HG02870 (cell line): ENCODE measurements around the gene THOC5.
"Not testable (repeated sequence)": the region's sequence is repeated elsewhere in the genome, so short reads cannot be mapped to it uniquely, and the experiment has no call there.

Source experiments
- ATAC-seq: cut with Tn5 transposase; IDR thresholded peaks from one replicate; pipeline ENCODE4 v1.9.1; 2021; ENCODE audit warnings: mild to moderate bottlenecking, moderate library complexity; ENCODE audit not compliant: unreplicated experiment

Gene THOC5

DNA sequence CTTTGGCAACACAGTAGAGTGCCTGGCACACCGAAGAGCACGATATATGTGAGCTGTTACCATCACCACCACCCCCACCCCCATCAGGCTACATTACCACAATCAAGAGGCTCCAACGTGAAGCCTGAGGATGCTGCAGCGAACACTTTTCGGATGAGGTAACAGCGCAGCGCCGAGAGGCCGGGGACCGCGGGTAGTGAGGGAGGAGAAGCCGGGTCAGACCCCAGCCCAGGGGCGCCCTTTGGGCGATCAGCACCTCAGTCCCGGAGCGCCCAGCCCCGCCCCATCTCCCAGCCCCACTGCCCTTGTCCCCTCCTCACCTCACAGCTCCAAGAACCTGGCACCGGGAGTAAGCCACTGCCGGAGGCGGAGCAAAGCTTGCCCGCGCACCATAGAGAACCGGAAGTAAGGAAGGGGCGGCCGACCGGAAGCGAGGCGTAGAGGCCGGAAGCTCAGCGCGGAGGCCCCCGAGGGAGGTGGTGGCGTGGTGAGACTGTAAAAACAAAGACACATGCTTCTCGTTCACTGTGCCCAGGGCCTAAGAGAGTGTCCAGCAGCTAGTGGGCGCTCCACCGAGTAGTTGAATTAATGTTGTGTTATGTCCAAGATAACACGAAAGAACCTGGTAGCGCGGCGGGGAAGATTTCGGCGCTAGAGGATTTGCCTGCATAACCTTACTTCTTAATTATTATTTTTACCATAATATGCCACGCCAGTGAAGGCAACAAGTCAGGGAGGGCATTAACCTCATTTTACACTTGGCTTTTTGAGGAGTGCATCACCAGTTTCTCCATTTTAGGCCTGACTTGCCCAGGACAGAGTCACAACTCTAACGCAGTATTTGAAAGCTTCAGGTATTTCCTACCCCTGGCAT is at the start of gene THOC5:
TSS of gene THOC5 (minus strand) at position 407 of the 874 bp plus-strand sequence. CDS start 4,610 bp downstream, outside the sequence.
- peak; percentile 97 for ATAC-seq

DNA sequence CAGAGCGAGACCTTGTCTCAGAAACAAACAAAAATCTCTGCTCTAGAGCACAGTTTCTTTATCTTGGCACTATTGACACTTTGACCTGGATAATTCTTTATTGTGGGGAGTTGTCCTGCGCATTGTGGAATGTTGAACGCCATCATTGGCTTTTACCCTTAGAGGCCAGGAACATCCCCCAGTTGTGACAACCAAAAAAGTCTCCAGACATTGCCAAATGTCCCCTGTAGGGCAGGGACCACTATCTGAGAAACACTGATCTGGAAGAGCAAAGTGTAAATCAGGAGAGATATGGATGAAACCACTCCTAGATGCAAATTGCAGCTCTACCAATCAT is 45.1 kb upstream of the THOC5 start:
- no peak for ATAC-seq

DNA sequence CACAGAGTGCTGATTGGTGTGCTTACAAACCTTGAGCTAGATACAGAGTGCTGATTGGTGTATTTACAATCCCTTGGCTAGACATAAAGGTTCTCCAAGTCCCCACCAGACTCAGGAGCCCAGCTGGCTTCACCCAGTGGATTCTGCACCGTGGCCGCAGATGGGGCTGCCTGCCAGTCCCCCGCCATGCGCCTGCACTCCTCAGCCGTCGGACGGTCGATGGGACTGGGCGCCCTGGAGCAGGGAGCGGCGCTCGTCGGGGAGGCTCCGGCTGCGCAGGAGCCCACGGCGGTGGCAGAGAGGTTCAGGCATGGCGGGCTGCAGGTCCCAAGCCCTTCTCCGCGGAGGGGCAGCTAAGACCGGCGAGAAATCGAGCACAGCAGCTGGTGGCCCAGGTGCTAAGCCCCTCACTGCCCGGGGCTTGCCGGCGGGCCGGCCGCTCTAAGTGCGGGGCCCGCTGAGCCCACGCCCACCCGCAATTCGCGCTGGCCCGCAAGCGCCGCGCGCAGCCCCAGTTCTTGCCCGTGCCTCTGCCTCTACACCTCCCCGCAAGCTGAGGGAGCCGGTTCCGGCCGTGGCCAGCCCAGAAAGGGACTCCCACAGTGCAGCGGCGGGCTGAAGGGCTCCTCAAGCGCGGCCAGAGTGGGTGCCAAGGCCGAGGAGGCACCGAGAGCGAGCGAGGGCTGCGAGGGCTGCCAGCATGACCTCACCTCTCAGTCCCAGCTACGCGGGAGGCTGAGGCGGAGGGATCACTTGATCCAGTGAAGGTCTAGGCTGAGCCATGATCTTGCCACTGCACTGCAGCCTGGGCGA is 44.5 kb upstream of the THOC5 start:
- ATAC-seq = not testable (repeated sequence)

DNA sequence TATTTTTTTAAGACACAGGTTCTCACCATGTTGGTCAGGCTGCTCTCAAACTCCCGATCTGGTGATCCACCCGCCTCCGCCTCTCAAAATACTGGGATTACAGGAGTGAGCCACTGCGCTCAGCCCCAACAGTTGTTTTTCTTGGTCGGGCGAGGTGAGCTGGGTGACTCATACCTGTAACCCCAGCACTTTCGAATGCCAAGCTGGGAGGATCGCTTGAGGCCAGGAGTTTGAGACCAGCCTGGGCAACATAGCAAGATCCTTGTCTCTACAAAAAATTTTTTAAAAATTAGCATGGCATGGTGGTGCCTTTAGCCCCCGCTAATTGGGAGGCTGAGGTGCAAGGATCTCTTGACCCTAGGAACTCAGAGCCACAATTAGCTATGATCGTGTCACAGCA is 42.9 kb upstream of the THOC5 start:
- ATAC-seq = no peak

DNA sequence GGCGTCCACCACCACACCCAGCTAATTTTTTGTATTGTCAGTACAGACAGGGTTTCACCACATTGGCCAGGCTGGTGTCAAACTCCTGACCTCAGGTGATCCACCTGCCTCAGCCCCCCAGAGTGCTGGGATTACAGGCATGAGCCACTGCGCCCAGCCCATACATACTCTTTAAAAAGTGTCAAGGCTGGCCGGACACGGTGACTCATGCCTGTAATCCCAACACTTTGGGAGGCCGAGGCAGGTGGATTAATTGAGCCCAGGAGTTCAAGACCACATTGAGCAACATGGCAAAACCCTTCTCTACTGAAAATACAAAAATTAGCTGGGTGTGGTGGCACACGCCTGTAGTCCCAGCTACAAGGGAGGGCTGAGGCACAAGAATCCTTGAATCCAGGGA is 40.9 kb upstream of the THOC5 start:
- not testable (repeated sequence) for ATAC-seq

DNA sequence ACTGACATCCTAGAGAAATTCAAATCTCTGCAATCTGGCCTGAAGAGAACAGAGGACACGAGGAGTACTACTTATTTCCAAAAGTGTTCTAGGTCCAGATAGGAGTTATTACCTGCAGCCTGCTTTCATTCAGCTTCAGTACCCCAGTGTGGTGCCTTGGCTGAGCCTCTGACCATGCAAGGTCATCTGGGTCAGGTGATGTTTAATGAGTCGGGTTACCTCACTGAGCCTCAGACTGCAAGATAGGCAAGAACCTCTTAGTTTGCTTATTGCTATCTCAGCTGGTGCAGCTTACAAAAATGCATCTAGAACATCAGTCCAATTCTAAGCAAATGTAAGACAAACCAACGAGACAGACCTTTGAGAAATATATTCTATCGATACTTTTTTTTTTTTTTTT is 40.4 kb upstream of the THOC5 start:
- ATAC-seq = no peak

DNA sequence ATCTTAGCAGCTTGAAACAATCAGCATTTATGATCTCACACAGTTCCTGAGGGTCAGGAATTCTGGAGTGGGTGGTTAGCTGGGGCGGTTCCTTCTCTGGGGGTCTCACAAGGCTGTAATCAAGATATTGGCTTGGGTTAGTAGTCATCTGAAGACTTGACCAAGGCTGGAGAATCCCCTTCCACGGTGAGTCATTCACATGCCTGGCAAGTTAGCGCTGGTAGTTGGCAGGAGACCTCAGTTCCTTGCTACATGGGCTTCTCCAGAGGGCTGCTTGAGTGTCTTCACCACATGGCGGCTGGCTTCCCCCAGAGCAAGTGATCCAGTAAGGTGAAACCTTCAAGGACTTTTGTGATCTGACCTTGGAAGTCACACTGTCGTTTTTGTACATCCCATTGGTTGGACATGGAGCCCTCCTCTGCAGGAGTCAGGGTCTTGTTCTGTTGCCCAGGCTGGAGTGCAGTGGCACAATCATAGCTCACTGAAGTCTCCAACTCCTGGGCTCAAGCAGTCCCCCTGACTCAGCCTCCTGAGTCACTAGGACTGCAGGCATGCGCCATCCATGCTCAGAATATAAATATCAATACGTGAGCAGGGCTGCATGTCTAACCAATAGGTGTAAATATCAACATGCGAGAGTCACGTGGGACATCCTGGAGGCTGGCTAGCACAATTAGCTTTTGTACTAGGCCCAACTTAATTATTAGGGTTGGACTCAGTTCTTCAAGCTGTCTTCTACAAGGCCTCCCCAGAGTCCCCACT is 34.6 kb upstream of the THOC5 start:
- ATAC-seq = no peak

DNA sequence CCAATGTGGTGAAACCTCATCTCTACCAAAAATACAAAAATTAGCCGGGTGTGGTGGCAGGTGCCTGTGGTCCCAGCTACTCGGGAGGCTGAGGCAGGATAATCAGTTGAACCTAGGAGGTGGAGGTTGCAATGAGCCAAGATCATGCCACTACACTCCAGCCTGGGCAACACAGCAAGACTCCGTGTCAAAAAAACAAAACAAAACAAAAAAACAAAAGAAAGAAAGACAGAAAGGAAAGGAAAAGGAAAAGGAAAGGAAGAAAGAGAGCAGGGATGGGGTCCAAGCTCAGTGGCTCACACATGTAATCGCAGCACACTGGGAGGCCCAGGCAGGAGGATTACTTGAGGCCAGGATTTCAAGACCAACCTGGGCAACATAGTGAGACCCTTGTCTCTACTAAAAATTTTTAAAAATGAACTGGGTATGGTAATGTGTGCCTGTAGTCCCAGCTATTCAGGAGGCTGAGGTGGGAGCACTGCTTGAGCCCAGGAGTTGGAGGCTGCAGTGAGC is 32.7 kb upstream of the THOC5 start:
- not testable (repeated sequence) for ATAC-seq

DNA sequence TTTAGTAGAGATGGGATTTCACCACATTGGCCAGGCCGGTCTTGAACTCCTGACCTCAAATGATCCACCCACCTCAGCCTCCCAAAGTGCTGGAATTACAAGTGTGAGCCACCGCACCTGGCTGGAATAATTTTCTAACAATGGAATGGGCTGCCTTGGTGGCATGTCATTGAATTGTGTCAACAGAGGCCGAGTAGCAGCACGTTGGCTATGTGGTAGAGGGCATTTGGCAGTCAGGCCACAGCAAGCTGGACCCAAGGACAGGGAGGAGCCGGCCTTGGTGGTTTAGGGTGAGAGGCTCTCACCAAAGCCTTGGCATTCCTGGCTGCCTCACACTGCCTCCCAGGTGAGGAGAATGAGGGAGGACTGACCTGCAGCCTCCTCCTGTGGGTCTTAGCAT is 31.4 kb upstream of the THOC5 start:
- ATAC-seq = no peak

DNA sequence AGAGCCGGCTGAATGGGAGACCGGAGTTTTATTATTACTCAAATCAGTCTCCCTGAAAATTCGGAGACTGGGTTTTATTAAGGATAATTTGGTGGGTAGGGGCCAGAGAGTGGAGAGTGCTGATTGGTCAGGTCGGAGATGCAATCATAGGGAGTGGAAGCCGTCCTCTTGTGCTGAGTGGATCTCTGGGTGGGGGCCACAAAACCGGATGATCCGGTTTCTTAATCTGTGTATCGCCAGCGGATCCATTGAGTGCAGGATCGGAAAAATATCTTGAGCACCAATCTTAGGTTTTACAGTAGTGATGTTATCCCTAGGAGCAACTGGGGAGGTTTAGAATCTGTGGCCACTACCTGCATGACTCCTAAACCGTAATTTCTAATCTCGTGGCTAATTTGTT is 28.2 kb upstream of the THOC5 start:
- no peak for ATAC-seq

DNA sequence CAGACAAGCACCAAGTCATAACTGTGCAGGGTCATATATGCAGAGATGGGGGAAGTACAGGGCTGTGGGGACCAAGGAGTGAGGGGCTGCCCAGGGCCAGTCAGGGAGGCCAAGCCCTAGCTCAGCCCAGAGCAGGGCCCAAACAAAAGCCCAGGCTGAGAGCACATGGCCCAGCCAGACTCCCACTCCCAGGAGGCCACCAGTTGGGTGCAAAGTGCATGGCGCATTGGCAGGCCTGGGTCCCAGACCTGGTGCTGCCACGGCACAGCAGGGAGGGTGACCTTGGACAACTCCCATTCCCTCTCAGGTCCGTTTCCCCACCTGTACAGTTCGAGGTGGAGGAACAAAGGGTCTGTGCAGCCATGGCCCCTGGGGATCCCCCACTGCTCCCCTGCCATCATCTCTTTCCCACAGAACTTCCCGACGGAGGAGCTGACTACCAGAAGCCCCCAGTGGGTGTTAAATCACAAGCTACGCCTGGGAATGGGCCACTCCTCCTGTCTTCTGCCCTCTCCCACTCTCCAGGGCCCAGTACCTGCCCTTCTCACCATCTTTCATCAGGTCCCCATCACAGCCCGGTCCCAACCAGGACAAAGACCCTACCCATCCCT is 26.7 kb upstream of the THOC5 start:
- no peak for ATAC-seq

DNA sequence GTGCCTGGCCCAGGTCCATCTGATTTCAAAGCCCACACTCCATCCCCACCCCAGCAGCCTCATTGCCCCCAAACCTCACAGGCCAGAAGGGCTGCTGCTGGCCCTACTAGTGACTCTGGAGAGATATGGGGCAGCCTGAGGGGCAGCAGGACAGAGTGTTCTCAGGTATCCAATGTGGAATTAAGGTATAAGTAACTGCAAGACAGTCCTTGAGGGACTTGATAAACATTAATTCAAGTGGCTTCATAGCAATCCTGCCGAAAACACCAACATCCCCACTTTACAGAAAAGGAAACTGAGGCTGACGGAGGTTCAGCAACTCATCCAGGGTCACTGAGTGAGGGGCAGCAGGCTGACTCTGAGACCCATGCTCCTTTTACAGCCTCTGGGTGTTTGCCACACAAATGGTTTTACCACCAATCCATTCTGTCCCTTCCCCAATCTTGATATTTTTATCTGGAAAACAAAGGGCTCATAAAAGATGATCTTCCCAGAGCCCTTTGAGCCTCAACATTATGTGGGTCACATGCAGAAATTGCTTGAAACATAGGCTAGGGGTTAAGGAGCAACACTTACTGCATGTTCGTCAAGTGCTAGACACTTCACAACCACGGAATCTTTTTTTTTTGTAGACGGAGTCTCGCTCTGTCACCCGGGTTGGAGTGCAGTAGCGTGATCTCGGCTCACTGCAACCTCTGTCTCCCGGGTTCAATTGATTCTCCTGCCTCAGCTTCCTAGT is 25.1 kb upstream of the THOC5 start:
- no peak for ATAC-seq

DNA sequence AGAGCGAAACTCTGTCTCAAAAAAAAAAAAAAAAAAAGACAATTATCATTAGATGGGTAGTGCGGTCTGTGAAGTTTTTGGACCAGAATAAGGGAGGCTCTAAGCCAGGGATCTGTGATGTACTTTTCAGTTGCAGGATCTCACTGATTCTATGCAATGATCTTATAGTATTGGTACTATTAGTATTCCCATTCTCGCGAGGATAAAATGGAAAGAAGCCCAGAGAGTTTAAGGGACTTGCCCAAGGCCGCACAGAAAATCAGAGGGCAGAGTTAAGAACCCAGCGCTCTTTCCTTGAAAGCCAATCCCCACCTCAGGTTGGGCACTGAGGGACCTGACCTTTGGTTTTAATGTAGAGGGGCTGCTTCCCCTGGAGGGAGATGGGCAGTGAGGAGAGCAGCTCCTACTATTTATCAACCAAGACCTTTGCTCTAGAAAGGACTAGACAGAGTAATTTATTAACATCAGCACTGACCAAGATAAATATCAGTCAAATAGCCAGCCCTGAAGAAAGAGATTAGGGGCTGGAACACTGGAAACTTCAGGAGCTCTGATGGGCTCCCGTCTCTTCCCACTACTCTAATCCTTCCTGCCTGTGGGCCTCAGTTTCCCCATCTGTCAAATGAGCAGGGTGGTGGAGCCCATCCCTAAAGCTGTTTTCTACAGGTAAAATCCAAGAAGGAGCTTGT is 21.3 kb upstream of the THOC5 start:
- no peak for ATAC-seq

DNA sequence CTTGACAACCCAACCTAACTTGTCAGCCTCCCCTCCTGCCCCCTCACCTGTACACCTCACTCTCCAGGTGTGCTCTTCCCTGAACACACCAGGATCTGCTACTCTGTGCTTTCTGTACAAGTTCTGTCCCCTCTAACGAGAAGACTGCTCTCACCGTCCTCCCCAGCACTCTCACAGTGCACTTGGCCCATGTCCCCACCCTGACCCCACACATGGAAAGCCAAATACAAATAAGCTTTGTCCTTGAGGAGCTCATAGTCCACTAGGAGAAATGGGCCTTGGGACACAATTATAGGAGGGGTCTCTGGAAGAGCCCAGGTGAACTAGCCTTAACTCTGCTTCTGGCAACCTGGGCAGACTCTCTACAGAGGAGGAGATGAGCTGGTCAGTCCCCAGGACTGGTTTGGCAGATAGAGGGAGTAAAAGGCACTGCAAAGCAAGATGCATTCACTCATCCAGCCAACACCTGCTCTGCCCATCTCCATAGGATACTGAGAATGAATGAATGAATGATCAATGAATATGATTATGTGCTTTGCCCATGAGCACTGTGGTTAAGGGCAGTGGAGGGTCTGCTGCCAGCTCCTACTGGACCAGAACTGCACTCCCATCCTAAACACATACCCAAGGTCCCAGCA is 17.5 kb upstream of the THOC5 start:
- ATAC-seq = no peak

DNA sequence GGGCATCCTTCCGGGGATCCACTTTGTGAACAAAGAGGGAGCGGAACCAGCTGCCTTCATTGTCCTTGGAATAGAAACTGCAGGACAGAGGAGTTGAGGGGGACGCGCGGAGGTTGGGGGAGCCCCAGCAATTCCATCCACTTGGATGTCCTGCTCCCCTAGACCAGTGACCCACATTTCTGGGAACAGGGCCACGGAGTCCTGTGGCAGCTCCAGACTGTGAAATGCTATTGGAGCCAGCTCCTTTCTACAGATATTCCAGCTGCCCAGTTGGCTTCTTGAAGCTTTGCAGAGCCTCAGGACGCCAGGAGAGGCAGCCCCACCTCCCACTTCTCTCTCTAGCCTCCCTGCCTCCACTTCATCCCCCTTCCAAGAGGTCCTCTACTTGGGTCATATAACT is 16.9 kb upstream of the THOC5 start:
- no peak for ATAC-seq

DNA sequence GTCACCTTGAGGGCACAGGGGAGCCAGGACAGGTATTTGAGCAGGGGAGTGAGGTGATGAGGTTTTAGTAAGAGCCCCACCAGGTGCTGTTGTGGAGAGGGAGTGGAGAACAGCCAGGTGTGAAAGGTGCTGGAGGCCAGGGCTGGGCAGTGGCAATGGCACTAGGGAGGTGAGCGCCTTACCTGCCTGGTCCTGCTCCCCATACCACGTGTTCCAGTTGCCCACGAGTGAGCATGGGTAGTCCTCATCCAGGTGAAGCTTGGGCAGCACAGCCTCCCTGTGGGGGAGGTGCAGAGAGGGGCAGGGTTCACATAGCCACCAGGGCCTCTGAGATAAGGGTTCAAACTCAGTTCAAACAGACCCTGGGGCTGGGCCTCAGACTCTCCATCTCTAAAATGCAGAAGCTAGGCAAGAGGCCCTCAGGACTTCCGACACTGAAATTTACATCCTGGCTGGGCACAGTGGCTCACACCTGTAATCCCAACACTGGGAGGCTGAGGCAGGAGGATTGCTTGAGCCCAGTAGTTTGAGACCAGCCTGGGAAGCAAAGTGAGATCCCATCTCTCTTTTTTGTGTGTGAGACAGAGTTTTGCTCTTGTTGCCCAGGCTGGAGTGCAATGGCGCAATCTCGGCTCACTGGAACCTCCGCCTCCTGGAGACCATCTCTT is 15.6 kb upstream of the THOC5 start:
- ATAC-seq = no peak

DNA sequence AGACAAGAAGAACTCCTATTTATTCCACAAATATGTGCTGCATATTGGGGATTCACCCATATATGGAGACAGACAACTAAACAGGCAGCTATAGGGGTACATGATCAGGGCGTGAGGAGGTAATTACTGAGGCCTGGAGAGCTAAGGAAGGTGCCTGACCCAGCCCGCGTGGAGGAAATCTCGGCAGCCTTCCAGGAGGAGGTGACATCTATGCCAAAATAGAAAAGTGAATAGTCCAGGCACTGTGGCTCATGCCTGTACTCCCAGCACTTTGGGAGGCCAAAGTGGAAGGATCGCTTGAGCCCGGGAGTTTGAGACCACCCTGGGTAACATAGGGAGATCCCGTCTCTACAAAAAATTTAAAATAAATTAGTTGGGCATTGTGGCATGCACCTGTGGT is 13.8 kb upstream of the THOC5 start:
- ATAC-seq = no peak

DNA sequence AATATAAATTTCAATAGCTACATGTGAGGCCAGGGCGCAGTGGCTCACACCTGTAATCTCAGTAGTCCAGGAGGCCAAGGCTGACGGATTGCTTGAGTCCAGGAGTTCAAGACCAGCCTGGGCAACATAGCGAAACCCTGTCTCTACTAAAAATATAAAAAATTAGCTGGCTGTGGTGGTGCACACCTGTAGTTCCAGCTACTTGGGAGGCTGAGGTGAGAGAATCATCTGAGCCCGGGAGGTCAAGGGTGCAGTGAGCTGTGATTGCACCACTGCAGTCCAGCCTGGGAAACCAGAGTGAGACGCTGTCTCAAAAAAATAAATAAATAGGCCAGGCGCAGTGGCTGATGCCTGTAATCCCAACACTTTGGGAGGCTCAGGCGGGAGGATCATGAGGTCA is 13.0 kb upstream of the THOC5 start:
- not testable (repeated sequence) for ATAC-seq
